Left kidney (tissue), 2 donors: ENCODE data around the gene TMOD2. TPM values are rescaled to one million over a fixed set of nuclear protein-coding genes. Genes with fewer than 3 reads are reported as not detected.

Experiments used
- DNase-seq: peaks from one replicate; pipeline ENCODE4 v3.0.0-alpha.2; 2013
- polyA plus RNA-seq: library from polyadenylated mRNA; unstranded; fragments of 120-200 nt; gene quantifications from one replicate; pipeline ENCODE4 v1.2.1, GENCODE V29; 2013; ENCODE audit not compliant: insufficient read length

The TMOD2 gene
- polyA plus RNA-seq, 1 donor = 5.7 TPM

DNA sequence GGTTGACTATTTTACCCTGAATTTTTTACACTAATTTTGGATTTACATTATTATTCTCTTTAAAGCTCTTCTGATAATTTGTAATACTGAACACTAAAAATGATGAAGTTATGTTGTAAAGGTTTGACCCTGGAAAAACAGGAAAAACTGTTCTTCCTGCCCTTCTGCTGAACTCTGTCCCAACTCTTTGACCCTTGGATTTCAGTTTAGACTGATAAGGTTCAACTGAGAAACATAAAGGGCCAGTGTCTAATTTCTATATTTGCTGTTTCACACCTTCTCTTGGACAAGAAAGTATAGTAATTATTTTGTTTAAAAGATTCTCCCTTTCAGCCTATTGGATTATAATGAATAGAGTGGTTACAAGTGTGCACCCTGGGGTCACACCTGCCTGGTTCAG is 65.2 kb downstream of the TMOD2 start:
- no peak for DNase-seq

DNA sequence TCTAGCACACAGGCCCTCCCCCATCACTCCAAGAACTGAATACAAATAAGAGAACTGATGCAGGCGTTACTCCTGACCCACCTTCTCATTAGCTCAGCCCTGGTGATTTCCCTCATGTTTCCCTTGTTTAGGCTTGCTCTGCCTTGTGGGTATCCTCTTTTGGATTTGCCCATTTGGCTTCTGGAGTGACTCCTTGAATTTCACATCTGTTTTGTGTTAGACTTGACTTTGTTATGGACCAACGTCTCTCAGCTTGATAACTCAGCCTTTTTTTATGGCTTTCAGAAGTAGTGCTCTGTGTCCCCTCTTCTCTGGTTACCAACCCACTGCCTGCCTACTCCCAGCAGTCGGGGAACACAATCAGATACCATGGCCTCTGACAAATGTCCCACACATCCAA is 66.8 kb downstream of the TMOD2 start:
- no peak for DNase-seq

DNA sequence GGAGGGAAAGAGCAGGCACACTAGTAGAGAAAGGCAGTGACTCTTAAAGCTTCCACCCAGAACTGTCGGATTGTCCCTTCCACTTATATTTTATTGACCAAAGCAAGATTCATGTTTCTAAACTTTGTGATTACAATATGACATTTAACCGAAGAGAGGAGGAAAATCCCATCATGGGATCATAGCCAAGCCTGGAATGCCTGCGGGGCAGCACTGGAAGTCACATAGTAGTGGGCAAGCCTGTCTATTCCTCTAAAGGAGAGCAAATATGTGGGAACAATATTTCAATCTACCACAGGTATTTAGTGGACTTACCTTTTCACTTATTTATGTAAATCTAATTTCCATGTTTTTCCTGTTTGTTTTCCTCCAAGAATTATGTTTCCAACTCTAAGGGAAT is 74.3 kb downstream of the TMOD2 start:
- DNase-seq = no peak

DNA sequence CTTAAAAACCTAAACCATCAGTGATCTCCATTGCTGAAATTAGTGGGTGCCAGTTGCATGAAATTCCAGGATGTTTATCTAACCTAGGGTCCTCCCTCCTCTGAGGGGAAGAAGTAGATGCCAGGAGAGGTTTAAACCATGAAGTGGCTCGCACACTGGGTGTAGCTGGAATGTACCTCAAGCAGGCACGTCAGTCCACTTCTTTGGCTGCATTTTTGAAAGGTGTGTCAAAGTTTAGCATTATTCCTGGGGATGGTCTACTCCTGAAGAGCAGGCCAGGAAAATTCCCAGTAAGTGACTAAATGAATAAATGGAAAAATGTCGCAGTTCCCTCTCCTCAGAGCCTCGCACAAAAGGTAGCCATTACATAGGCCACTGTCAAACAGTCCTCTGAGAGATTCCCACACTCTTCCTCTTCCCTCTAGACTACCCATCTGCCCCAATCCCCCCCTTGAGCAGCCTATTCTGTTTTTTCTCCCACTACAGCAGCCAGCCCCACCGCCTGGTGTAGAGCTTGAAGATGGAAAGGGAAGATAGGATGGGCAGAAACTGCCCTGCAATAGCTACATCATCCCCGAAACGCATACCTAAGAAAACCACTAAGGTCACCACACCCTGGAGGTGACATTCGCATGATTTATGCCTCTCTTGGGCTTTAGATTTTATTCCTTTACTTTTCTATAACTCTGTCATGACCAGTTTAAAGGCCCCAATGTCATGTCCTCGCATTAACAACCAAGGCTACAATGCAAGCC is 77.4 kb downstream of the TMOD2 start:
- DNase-seq = no peak

DNA sequence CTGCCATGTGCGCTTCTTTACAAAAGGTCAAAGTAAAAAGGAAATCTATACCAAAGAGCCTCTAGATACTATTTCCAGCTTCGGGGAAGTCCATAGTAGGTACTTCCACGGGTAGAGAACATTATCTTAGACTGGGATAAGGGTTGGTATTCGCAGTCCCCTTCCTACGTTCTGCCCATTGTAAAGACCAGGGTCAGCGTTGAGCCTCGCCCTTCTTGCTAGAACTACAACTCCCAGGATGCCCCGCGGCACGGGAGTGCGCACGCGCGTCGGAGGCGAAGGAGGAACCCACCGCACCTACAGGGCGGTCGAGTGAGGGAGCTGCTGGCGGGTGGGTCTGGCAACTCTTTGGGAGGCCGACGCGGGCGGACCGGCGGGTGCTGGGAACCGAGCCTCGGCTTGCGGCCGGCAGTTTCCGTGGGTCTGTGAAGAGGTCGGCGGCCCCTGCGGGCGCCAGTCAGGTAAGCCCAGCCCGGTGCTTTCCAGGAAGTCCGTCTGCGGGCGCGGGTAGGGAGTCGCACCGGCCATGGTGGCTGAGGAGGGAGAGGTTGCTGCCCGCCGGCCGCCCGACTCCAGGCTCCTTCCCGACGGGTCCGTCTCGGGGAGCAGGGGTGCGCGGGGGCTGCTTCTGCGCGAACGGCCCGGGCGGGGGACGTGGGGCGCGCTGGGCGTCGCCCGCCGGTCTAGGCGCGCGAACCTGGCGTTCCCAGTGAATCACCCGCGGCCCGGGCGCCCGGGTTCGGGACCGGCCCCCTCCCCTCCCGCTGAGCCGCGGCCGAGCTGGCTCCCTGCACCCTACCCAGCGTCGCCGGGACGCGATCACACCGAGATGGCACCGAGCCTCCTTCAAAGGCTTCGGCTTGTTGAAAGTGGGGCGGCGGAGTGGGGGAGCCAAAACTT is 78.2 kb downstream of the TMOD2 start, which contains the start of gene TMOD3:
TMOD3 (plus strand) TSS at position 278 of the 900 bp plus-strand sequence. CDS start 33,232 bp downstream, outside the sequence.
- DNase-seq = peak; percentile 92

DNA sequence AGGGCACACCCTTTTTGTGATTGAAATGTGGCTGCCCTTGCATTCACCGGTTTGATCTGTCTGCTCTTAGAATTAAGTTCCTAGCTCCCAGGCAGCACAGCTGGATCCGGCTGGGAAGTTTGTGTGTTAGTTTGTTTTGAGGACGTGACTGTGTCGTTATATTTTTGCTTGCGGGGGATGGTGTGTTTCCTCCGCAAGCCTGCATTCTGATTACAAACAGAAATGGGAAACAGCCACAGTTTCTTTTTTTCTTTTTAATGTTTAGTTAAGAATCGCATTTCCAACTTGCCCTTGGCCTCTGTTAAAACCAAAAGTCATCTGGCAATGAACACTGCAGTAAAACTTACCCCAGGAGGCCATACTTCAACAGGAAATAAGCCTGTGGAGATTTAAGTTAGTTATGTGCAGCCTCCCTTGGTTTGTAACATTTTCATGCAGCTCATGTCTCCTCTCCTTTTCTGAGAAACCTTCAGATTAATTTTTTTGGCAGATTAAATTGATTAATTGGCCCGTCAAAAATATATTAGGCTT is 78.9 kb downstream of the TMOD2 start:
- peak; percentile 77 for DNase-seq

DNA sequence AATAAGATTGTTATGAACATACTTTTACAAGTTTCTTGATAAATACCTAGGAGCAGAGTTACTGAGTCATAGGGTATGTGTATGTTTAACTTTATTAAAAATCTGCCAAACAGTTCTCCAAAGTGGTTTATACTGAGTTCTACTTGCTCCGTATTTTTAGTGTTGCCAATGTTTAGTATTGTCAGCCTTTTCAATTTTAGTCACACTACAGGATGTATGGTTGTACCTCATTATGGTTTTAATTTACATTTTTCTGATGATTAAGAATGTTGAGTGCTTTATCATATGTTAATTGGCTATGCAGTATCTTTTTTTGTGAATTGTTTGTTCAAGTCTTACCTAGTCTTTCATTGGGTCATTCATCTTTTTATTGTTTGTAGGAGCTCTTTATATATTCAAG is 82.4 kb downstream of the TMOD2 start:
- no peak for DNase-seq

DNA sequence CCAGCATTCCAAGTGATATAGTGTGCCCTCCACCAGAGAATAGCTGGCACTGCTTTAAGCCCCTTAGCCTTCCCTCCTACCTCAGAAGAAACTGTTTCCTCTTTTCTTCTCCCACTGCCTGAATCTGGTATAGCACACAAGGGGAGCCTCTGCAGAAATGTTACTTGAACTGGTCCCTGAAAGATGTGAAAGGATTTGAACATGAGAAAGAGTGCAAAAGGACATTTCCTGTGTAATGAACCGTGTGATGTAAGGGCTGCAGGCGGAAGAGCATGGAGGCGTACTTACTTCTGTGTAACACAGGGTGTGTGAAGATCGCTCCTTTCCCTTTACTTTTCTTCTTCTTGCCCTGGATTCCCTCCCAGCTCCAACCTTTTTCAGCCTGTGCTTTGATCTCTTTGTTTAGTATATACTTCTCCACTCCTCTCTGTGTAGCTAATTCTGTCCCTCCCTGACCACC is 86.4 kb downstream of the TMOD2 start:
- peak; percentile 44 for DNase-seq

DNA sequence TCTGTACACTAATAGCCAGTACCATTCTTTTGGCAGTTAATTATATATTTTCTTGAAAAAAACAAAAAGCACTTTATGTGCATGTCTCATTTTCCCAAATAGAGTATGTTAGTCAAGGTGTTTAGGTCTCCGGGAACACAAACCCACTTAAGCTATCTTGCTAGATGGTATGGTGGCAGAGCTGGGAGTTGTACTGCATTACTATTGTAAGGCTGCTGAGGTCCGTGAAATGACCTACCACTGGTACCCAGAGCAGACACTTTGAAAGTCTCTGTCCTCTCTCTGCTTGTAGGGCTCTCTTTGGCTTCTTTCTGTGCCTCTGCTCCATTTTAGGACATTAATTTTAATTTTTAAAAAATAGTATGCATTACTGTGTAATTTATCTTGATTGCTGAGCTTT is 86.9 kb downstream of the TMOD2 start:
- DNase-seq = no peak

DNA sequence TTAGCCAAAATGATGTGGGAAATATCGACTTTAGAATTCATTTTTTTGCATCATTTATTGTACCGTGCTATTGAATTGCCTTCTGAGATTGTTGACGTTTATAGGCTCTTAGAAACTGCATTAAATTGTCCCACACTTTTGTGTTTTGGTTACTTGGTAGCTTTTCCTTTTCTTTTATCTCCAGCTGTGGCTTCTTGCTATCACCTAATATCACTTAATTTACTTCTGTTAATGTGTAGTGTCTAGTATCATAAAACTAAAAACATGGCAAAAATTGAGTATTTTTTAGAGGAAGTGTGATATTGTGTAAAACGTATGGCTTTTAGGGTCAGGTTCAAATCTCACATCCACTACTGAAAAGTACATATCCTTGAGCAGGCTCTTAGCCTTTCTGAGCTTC is 89.3 kb downstream of the TMOD2 start:
- no peak for DNase-seq

DNA sequence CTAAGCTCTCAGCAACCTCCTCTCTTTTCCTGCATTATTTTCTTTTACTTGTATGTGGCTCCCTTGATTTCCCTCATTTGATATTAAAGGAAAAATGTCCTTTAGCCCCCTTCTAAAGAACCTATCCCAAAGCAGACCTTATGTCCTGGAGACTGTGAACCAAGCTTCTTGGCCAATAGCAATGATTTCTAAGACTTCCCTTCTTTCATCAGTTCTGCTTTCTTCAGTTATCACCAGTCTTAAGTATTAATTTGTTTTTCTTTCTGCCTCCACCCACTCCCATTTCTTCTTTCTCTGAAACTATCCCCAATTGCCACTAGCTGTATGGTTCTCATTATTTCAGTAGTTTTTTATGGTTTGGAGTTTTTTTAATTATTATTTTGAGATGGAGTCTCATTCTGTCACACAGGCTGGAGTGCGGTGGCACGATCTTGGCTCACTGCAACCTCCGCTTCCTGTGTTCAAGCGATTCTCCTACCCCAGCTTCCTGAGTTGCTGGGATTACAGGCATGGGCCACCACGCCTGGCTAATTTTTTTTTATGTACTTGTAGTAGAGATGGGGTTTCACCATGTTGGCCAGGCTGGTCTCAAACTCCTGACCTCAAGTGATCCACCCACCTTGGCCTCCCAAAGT is 90.1 kb downstream of the TMOD2 start:
- no peak for DNase-seq

DNA sequence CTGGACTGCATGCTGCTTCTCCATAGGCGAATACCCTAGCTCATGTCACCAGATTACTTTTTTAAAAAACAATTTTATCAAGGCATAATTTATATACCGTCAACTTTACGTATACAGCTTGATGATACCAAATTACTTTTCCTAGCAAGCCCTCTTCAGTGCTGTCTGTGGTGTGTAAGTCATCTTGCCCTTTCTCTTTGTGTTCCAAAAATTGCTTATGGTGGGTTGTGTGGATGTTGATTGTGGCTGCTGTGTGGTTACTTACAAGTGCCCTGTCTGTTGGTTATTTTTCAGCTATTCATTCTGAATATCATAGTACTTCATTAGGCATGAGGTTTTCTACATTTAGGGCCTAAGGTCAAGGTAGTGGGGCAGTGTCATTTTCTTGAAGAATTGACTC is 90.9 kb downstream of the TMOD2 start:
- DNase-seq = no peak

DNA sequence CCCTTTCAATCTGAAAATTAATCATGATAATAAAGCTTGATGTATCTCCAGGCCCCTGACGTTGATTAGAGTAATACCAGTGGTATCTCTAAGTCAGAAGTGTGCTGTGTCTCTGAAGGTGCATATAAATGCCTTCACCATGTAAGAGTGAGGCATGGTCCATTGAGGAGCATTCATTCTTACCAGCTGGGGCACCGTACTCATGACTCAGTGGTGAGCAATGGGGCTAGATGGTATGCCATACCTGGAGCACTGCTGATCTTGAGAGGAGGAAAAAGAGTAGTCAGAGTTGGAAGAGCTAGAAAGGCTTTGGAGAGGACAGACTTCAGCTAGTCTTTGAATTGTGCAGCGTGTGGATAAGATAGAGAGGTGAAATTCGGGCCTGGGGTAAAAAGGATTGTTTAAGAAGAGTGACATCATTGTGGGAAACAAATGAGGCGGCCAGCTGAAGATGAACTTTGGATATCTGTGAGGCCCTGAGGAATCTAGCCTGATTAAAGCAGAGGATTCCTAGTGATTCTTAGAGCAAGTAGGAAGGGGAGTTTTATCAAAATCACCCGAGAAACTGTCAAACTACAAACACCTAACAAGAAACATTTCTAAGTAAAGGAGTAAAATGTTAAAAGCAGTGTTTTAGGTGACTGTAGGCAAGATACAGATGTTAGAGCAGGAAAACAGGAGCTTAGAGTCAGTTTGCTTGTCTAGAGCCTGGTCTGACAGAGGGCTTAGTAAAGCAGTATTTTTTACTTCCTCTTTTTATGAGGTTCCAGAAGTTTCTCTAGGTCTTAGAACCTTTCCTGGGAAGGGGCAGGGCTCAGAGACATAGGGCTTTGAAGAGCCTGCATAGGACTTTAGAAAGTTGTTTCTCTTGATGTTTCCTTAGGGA is 91.7 kb downstream of the TMOD2 start:
- DNase-seq = no peak

DNA sequence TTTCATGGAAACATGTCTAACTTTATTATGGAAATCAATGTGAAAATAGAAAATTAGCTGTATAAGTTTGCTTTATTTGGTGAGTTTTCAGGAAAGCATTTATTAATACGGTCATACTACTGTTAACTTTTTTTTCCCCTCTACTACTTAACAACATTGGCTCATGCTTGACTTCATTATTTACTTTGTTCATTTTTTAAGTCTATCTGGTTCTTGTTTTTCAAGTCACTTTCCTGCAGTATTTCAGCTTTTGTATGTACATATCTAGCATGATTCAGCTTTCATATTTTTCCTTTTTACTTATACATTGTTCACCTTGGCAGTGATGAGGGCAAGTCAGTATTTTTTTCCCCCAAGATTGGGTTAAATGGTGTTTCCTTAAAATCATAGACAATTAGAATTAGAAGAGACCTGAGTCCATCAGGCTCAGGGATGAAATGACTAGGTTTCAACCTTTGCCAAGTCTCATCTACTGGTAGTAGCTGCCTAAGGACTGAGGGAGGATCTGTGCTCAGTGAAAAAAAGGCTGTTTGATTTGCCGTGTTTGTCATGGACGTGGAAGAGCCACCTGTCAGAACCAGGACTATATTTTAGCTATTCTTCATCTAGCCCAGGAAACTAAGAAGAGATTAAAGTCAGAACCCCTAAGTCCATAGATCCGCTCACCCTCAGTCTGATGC is 93.5 kb downstream of the TMOD2 start:
- no peak for DNase-seq

DNA sequence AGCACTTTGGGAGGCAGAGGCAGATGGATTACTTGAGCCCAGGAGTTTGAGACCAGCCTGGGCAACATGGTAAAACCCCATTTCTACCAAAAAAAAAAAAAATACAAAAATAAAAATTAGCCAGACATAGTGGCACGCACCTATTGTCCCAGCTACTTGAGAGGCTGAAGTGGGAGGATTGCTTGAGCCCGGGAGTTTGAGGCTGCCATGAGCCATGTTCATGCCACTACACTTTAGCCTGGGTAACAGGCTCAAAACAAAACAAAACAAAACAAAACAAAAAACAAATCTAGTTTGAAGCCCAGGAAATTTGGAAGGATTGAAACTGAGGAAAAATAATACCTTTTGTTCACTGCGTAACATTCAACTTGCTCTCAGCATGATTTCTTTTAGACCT is 94.7 kb downstream of the TMOD2 start:
- no peak for DNase-seq

DNA sequence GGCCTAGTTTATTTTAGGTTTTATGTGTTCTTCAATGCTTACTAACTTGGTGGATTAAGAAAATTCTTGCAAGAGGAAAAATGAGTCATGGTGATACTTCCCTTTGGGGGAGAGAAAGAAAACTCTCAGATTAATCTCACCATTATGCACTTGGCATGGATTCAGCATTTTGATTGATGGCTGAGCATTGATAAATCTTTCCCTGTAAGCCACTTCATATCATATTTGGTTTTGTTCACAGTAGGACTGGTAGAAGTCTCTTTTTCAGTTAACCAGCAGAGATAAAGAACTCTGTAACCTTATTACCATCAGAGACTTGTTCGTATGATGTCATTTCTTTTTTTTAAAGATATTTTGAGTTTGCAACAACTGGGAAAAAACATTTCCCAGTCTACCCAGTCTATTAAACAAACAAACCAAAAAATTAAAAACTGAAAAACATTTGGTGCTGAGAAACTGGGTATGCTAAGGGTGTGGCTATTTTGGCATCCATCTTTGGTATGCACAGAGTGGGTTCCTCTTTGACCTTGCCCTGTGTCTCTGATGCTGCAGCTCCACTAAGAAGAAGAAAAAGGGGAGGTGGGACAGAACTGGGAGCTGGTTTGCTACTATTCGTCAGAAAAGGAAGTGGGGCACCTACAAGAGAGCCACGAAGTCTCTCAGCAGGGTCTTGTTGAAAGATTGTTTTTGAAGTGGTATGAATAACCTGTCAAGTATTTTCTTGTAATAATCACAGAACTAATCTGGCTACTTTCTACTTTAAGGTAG is 95.2 kb downstream of the TMOD2 start:
- DNase-seq = no peak

DNA sequence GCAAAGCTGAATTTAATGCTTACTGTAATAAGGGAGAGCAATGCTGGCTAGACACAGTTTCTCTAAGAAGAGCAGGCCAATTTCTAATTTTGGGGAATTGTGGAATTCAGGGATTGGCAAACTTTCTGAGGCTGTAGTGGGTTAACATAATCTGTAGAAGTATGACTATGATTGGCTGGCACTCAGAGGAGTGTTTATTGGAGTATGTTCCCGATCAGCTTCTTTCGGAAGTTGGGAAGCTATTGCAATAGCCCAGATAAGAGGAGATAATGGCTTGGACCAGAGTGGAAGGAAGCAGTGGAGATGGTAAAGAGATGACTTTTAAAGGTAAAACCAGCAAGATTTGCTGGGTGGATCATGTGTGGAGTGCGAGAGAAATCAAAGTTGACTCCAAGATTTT is 97.4 kb downstream of the TMOD2 start:
- DNase-seq = no peak

DNA sequence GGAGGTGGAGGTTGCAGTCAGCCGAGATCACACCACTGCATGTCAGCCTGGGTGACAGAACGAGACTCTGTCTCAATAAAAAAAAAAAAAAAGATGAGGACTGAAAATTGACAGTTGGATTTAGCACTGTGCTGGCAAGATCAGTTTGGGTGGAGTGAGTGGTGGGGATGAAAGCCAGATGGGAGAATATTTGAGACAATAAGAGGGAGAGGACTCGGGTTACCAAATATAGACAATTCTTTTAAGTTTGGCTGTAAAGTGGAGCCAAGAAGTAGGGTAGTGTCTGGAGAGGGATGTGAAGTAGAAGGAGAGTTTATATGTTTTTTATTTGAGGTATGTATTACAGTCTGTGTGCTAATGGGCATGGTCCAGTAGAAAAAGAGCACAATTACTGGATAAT is 98.5 kb downstream of the TMOD2 start:
- DNase-seq = no peak

DNA sequence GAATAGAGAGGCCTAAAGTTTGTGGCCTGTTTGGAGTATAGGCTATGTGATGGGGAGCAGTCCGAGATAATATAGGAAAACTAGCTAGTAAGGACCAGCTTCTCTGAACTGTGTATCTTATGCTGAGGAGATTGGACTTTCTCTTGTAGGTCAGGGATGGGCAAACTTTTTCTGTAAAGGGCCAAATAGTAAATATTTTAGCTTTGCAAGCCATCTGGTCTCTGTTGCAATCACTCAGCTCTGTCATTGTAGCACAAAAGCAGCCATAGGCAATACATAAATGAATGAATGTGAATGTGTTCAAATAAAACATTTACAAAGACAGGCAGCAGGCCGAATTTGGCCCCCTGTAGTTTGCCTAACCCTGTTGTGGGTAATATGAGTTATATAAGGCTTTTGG is 102.6 kb downstream of the TMOD2 start:
- no peak for DNase-seq

DNA sequence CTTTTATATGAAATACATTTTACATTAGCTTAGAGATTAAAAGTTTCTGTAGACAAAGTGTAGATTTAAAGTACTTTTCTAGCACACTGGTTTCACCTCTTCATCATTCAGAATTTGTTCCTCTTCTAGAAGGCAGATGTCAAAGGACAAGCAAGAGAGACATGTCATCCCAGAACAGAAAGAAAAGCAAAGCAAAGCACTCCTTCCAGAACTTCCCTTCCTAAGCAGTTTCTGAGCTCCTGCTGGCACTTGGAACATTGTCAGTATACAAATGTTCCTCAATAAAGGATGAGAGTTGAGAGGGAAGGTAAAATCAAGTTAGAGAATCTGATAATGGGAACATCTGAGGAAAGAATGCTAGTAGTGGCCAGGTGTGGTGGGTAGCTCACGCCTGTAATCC is 104.2 kb downstream of the TMOD2 start:
- DNase-seq = no peak
